RWPE1 (cell line): Measurements from ENCODE around the gene LRRC4.
A peak's percentile ranks its signal among the peaks of the same experiment; 100 is the strongest.

Source experiments
- CTCF ChIA-PET: fragments of 350-600 bp; sonication (Branson Sonifier 250); formaldehyde crosslinking; extraction: SDS; loops from one replicate; lab custom pipeline; 2021; lab: Yijun Ruan, JAX
- POLR2A ChIA-PET: fragments of 400-600 bp; formaldehyde crosslinking; extraction: SDS; loops from one replicate; lab custom pipeline; 2020; ENCODE audit warnings: antibody characterized with exemption; ENCODE audit not compliant: low non-redundant PET; lab: Yijun Ruan, JAX
- DNase-seq: peaks from one replicate; pipeline ENCODE4 v3.0.0; 2012; ENCODE audit warnings: low spot score
- H3K27ac ChIP-seq: fragments of 450-650 bp; 2 replicates; pipeline ENCODE4 v1.5.1; 2017
- TF ChIP-seq, protein P1 (sequence below): fragments of 450-650 bp; conservative IDR thresholded peaks from 2 replicates; pipeline ENCODE4 v1.5.1; 2017; ENCODE audit warnings: low read depth, mild to moderate bottlenecking

Gene LRRC4

DNA sequence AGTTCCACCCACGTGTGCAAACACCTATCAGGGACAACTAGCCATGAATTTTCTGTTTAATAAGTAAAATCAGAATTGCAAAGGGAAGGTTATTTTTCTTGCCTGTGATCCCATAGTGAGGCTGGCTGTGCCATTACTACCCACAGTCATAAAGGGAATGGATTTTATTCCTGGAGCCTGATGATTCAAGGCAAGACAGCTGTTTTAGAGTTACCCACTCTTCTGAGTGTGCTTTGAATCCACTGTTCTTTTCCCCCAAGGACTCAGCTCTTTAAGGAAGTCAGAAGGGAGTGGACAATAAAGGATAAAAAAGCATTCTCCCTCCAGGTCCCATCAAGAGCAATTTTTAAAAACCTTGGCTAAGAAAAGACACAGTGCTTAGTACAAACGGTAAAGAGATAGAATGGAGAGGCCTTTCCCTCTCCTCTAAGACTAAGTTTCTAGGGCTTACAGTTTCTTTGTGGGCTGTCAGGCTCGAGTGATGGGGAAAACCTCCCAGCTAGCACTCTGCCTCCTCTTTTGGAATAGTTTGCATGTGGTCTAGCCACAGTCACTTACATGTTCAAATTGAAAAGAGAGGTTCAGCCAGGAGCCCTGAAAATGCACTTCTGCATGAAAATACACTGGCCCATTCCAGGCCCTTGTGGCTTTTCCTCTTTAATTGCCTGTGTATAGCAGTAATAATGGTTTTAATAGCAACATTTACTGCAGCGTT lies 5.1 kb upstream of the LRRC4 start:
- no peak overlapping the region for H3K27ac ChIP-seq
- POLR2A ChIA-PET: no interaction called here
- CTCF ChIA-PET: interaction anchor here (0.6 kb wide), 1 partner anchor 163 kb away, joined by 3 read pairs; no protein-coding TSS in a partner anchor
- DNase-seq: no peak
- TF ChIP-seq, protein P1, sequence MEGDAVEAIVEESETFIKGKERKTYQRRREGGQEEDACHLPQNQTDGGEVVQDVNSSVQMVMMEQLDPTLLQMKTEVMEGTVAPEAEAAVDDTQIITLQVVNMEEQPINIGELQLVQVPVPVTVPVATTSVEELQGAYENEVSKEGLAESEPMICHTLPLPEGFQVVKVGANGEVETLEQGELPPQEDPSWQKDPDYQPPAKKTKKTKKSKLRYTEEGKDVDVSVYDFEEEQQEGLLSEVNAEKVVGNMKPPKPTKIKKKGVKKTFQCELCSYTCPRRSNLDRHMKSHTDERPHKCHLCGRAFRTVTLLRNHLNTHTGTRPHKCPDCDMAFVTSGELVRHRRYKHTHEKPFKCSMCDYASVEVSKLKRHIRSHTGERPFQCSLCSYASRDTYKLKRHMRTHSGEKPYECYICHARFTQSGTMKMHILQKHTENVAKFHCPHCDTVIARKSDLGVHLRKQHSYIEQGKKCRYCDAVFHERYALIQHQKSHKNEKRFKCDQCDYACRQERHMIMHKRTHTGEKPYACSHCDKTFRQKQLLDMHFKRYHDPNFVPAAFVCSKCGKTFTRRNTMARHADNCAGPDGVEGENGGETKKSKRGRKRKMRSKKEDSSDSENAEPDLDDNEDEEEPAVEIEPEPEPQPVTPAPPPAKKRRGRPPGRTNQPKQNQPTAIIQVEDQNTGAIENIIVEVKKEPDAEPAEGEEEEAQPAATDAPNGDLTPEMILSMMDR: no peak

DNA sequence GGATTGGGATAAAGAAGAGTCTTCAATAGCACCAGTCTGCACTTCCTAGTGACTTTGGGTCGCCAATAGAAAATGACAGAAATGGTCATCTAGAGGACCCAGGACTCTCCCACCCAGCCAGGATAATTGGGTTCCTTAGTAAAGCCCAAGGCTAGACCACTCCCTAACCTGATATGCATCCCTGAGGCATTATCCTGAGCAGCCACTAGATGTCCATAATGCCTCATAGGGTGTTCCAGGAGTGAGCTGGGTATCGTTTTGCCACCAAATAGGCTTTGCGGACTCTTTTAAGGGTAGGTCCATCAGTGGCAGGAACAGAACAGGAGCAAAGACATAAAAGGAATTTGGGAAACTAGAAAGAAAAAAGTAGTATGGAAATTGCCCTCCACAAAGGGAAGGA lies 4.5 kb upstream of the LRRC4 start:
- ChIA-PET CTCF (interaction anchor here (0.6 kb wide), 1 partner anchor 163 kb away, joined by 3 read pairs; no protein-coding TSS in a partner anchor), POLR2A (no interaction called here)
- TF ChIP-seq, protein P1: no peak; the same call in 1 of the 2 replicates
- no peak for DNase-seq
- no peak overlapping the region for H3K27ac ChIP-seq

GRCh38 chr7:128034825-128035224 lies 3.6 kb upstream of the LRRC4 start:
- no peak for DNase-seq
- TF ChIP-seq, protein P1: no peak
- H3K27ac ChIP-seq: no peak overlapping the region
- ChIA-PET POLR2A (no interaction called here), CTCF (no interaction called here)

DNA sequence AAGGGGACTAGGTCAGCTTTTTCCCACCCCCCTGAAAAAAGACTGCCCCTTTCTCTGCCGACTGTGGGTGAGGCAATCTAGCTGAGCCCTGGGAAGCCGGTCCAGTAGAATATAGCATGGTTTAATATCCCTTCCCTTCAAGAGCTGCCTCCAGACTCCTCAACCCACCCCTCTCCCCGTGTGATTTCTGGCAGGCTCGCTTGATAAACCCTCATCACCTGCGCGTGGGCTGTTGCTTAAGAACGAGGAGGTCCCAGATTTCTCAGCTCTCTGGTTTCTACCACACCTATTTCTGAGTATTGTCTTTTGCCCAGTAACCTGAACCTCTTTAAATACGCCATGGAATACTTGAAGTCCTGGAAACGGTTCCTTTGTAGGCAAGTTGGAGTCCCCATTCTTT lies 2.0 kb upstream of the LRRC4 start:
- no peak overlapping the region for H3K27ac ChIP-seq
- ChIA-PET POLR2A (no interaction called here), CTCF (interaction anchor here (0.7 kb wide), 1 partner anchor 202 kb away, joined by 3 read pairs; no protein-coding TSS in a partner anchor)
- no peak for DNase-seq
- TF ChIP-seq, protein P1: no peak

DNA sequence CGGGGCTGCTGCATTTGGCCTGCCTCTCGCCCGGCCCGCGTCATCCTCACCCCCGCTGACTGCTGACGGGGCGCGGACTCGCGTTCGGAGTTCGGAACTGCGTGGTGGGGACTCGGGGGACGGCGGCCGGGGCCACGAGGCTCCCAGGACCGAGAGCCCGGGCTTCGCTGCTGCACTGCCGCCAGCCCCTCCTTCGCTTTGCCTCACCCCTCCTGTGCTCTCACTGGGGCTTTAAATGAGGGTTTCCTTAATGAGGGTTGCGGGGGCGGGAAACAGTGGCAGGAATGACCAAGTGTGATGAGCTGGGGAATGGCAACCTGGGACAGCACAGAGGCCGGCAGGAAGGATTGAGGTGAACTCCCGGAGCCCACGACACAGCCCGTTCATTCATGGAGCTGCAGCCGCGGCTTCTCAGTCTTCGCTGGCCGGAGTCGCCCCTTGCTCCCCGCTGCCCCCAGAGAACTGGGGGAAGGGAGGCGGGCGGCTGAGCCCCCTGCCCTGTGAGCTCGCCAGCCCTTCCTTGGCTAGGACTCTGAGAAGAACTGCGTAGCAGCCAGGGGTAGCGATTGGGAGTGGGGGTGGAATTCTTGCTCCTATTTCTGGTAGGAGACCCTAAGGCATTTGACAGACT lies 1.5 kb upstream of the LRRC4 start:
- TF ChIP-seq, protein P1: no peak
- no peak for DNase-seq
- POLR2A ChIA-PET: no interaction called here
- no peak overlapping the region for H3K27ac ChIP-seq
- CTCF ChIA-PET: interaction anchor here (0.6 to 0.7 kb wide), 2 partner anchors 10 to 201 kb away, joined by 3 to 4 read pairs; no protein-coding TSS in a partner anchor

GRCh38 chr7:128031901-128032604 lies 816 bp upstream of the LRRC4 start:
- peak overlapping the region; percentile 23; the same call in 1 of the 2 replicates for H3K27ac ChIP-seq
- POLR2A ChIA-PET: no interaction called here
- TF ChIP-seq, protein P1: peak; percentile 30
- DNase-seq: peak; percentile 76
- CTCF ChIA-PET: no interaction called here
